ENCODE measurements around the gene SFTA2. TPM values are rescaled to one million over a fixed set of nuclear protein-coding genes. Genes with fewer than 3 reads are reported as not detected.

The SFTA2 gene
- total and polyA plus RNA-seq, 2 of the 8 experiments (the other 6 are each of a cell fraction or from before 2014, with no cell fraction given) = not detected

- no peak overlapping the region for H2BK20ac ChIP-seq (ENCODE audit: low read length)
- H3K9me3 ChIP-seq (ENCODE audit: insufficient read depth in 2 of 2, low read depth in 1 of 2, low read length in 1 of 2) = no peaks in the 10 kb centered on the region
- no peak overlapping the region for H3K14ac ChIP-seq (ENCODE audit: insufficient read length)
- H3K4me2 ChIP-seq (ENCODE audit: insufficient read depth in 1 of 2, low read depth in 2 of 2, low read length in 2 of 2) = no peak overlapping the region
- no peak overlapping the region for H4K5ac ChIP-seq (ENCODE audit: insufficient read length, low read depth, low read length)
- no peaks in the 10 kb centered on the region for H3K27me3 ChIP-seq (replicated peaks in 1 of 4; ENCODE audit: control insufficient read depth in 3 of 4, extremely low read depth in 1 of 4, insufficient read depth in 3 of 4, low read length in 3 of 4)
- no peaks in the 10 kb centered on the region; the same call in 1 of the 2 replicates for H3K23me2 ChIP-seq (ENCODE audit: low read depth, low read length)
- H2BK12ac ChIP-seq (ENCODE audit: low read depth, low read length) = no peak overlapping the region
- WGBS, 2 experiments (ENCODE audit: extremely low coverage in 1 of 2, insufficient coverage in 1 of 2, insufficient read length in 1 of 2, insufficient replicate concordance in 2 of 2, low coverage in 1 of 2, low lambda C conversion rate in 2 of 2, missing lambda C conversion rate in 1 of 2) = 77% methylated on average over 5 of the region's 5 CpGs; no CpG with 5 or more reads in 1 of the 2 experiments
- DNase-seq (ENCODE audit: low read depth in 1 of 2, low spot score in 2 of 2) (no peak), FAIRE-seq (no peak)
- H2BK5ac ChIP-seq (ENCODE audit: low read depth, low read length) = no peak overlapping the region
- no peak overlapping the region for H4K8ac ChIP-seq (ENCODE audit: extremely low read depth, insufficient read depth, low read length)
- no peaks in the 10 kb centered on the region for H3K79me1 ChIP-seq (ENCODE audit: low read depth, low read length)
- H3K4me1 ChIP-seq (replicated peaks in 1 of 4; ENCODE audit: control insufficient read depth in 3 of 4, insufficient read depth in 4 of 4, low read length in 3 of 4) = no peaks in the 10 kb centered on the region
- CTCF ChIA-PET (ENCODE audit: partially characterized antibody) = interaction anchor here (1.0 to 1.9 kb wide), 3 partner anchors 14 to 143 kb away, joined by 4 read pairs; no protein-coding TSS in a partner anchor
- POLR2A ChIA-PET (ENCODE audit: partially characterized antibody) = no interaction called here
- no peak overlapping the region for H2AFZ ChIP-seq (ENCODE audit: low read length)
- H4K91ac ChIP-seq (replicated peaks; ENCODE audit: insufficient read length, low read length) = no peak overlapping the region
- H2AK5ac ChIP-seq (ENCODE audit: low read depth, low read length) = no peak overlapping the region
- H2BK120ac ChIP-seq (replicated peaks; ENCODE audit: low read depth, low read length) = no peak overlapping the region
- H3K79me2 ChIP-seq (ENCODE audit: control insufficient read depth in 1 of 2, insufficient read depth in 2 of 2, low read length in 2 of 2) = no peaks in the 10 kb centered on the region
- H3K4me3 ChIP-seq (ENCODE audit: extremely low read depth in 1 of 4, insufficient read depth in 2 of 4, low read depth in 3 of 4, low read length in 4 of 4) = no peak overlapping the region
- H3K36me3 ChIP-seq (ENCODE audit: control insufficient read depth in 2 of 4, insufficient read depth in 4 of 4, low read length in 3 of 4) = no peaks in the 10 kb centered on the region
- no peak overlapping the region for H3K4ac ChIP-seq (replicated peaks; ENCODE audit: insufficient read length, low read depth, low read length)
- no peak overlapping the region for H3K27ac ChIP-seq (ENCODE audit: low read depth, low read length)
- H2BK15ac ChIP-seq (ENCODE audit: low read length) = no peak overlapping the region
- H3K9ac ChIP-seq (replicated peaks in 1 of 4; ENCODE audit: extremely low read depth in 1 of 4, low read depth in 3 of 4, low read length in 3 of 4) = no peak overlapping the region
- H3K18ac ChIP-seq (ENCODE audit: extremely low read depth, low read length) = no peak overlapping the region
- no peak overlapping the region for H3K56ac ChIP-seq (replicated peaks; ENCODE audit: insufficient read length, low read depth, low read length)
- no peaks in the 10 kb centered on the region for H4K20me1 ChIP-seq (replicated peaks in 1 of 2; ENCODE audit: control insufficient read depth in 1 of 2, insufficient read depth in 2 of 2, low read length in 2 of 2)
- H3K23ac ChIP-seq (ENCODE audit: insufficient read length) = no peak overlapping the region
- no peak for TF ChIP-seq JUN (IDR thresholded peaks at IDR 0.05; ENCODE audit: low read depth, low read length)
- no peak for TF ChIP-seq MAFK (IDR thresholded peaks at IDR 0.05; ENCODE audit: low read depth, low read length)
- TF ChIP-seq HDAC6 (IDR thresholded peaks at IDR 0.05; ENCODE audit: low read depth, low read length) = no peak
- TF ChIP-seq ATF3 (IDR thresholded peaks at IDR 0.05; ENCODE audit: insufficient read depth, low read depth, low read length) = no peak
- TF ChIP-seq SIRT6 (IDR thresholded peaks at IDR 0.05; ENCODE audit: low read length) = no peak
- TF ChIP-seq TAF1 (IDR thresholded peaks at IDR 0.05; ENCODE audit: low read depth, low read length) = no peak
- TF ChIP-seq ATF2 (IDR thresholded peaks at IDR 0.05; ENCODE audit: low read length) = no peak
- TF ChIP-seq CHD1 (IDR thresholded peaks at IDR 0.05; ENCODE audit: low read depth, low read length) = no peak
- TF ChIP-seq BRCA1 (IDR thresholded peaks at IDR 0.05; ENCODE audit: low read depth, low read length) = no peak
- no peak for TF ChIP-seq ZNF274 (IDR thresholded peaks at IDR 0.05; ENCODE audit: borderline replicate concordance, extremely low read depth, low read length)
- no peak for TF ChIP-seq KDM1A (IDR thresholded peaks at IDR 0.05; ENCODE audit: borderline replicate concordance, low read length)
- TF ChIP-seq RXRA (IDR thresholded peaks at IDR 0.05; ENCODE audit: insufficient read depth, low read depth, low read length) = no peak
Observed at GRCh38 chr6:30965140-30965601, 33.2 kb upstream of the SFTA2 start.
